ENCODE measurements around the gene RAVER1. TPM values are rescaled to one million over a fixed set of nuclear protein-coding genes. Genes with fewer than 3 reads are reported as not detected.

Gene RAVER1
- total and polyA plus RNA-seq, 9 of the 15 experiments (the other 6 are each of a cell fraction or from before 2014, with no cell fraction given), result 0.06 to 113 (median 7.0) TPM

- TF ChIP-seq ZNF592 (IDR thresholded peaks at IDR 0.05) (no peak; the same call in none of the 2 replicates), ZNF785 (CRISPR knock-in tag; IDR thresholded peaks at IDR 0.05) (no peak), ZNF24 (IDR thresholded peaks at IDR 0.05) (no peak), SMARCA5 (IDR thresholded peaks at IDR 0.05) (peak; percentile 30; the same call in 1 of the 2 replicates), JUN (IDR thresholded peaks at IDR 0.05; ENCODE audit: borderline replicate concordance, low read depth, low read length) (no peak), JUN (CRISPR knock-in tag; IDR thresholded peaks at IDR 0.05; ENCODE audit: borderline replicate concordance) (peak; percentile 26; the same call in 1 of the 2 replicates), RREB1 (CRISPR knock-in tag; IDR thresholded peaks at IDR 0.05) (no peak), MAX (CRISPR knock-in tag; IDR thresholded peaks at IDR 0.05) (peak; percentile 79), CHAMP1 (IDR thresholded peaks at IDR 0.05) (no peak), GABPB1 (CRISPR knock-in tag; IDR thresholded peaks at IDR 0.05) (no peak; the same call in 1 of the 2 replicates), NCOA6 (IDR thresholded peaks at IDR 0.05) (peak; percentile 82), SMARCE1 (IDR thresholded peaks at IDR 0.05) (peak; percentile 70), DMBX1 (CRISPR knock-in tag; IDR thresholded peaks at IDR 0.05; ENCODE audit: borderline replicate concordance) (no peak; the same call in 1 of the 2 replicates), ZBTB1 (CRISPR knock-in tag; IDR thresholded peaks at IDR 0.05; ENCODE audit: borderline replicate concordance, low read depth) (no peak)
These were observed 46.3 kb downstream of the RAVER1 start, which contains the start of gene ICAM4 (continued) for GRCh38 chr19:10286803-10287737.

All from K562 (cell line).